GM23338 (cell line): Measurements from ENCODE around the gene SLC19A1.

Experiments used
- CREB1 ChIP-seq: fragments of 250-450 bp; sonication (Bioruptor Pico); IDR thresholded peaks from 2 replicates; pipeline ENCODE4 v1.5.0; 2020; ENCODE audit warnings: low read depth, mild to moderate bottlenecking, moderate library complexity
- EZH2 ChIP-seq: fragments of 200-600 bp; sonication (generic); IDR thresholded peaks from one replicate; pipeline ENCODE4 v1.8.0; 2017; ENCODE audit warnings: antibody characterized with exemption, mild to moderate bottlenecking, low read depth; ENCODE audit not compliant: unreplicated experiment
- EZH2phosphoT487 ChIP-seq: fragments of 200-600 bp; sonication (generic); IDR thresholded peaks from one replicate; pipeline ENCODE4 v1.8.1; 2018; ENCODE audit warnings: antibody characterized with exemption; ENCODE audit not compliant: unreplicated experiment
- JUNB ChIP-seq: IDR thresholded peaks from one replicate; pipeline ENCODE4 v1.6.1; 2016; ENCODE audit warnings: antibody characterized with exemption; ENCODE audit not compliant: unreplicated experiment
- TF ChIP-seq, protein P1 (sequence below), 2 experiments: fragments of 200-600 bp in 1 of 2; sonication (generic) in 1 of 2; conservative IDR thresholded peaks; 2 replicates each; pipeline versions ENCODE4 v1.5.1 to v1.6.1; 2016 to 2017; ENCODE audit warnings: antibody characterized with exemption in 2 of 2, low read depth in 2 of 2, mild to moderate bottlenecking in 2 of 2, moderate library complexity in 1 of 2

DNA sequence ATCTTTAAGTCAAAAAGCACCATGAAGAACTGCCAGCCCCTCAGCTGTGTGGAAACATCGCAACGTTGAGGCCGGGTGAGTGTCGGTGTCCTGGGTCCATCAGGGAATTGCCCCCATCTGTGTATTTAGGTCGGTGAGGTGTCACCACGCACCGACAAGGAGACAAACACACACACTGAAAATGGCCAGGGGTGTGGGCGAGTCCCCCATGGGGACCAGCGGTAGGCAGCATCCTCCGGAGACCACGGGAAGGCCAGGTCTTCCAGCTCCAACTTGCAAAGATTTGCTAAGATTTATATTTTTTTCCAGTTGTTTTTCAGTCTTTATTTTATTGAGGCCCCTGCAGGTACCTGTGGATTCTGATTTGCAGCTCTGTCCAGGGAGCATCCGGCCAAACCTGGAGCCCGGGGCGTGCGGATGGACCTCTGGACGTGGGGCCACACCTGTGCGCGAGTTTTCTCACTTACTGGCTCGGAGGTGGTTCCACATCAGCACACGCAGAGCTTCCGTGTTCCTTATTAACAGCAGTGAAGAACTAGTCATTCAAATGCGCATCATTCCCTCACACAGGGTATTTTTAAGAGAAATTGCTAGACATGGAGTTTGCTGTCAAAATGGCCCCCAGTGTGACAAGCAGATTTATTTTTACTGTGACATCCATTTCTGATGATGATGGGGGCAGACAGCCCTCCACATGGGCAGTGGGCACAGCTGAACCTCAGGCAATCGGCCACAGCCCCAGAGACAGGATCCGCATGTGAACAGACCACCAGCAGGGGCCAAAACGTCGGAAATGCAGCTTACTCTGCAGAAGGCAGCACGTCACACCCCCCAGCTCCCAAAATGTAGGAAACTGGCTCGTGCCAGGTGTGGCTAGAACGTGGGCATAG lies 17.2 kb upstream of the SLC19A1 start:
- TF ChIP-seq, protein P1, sequence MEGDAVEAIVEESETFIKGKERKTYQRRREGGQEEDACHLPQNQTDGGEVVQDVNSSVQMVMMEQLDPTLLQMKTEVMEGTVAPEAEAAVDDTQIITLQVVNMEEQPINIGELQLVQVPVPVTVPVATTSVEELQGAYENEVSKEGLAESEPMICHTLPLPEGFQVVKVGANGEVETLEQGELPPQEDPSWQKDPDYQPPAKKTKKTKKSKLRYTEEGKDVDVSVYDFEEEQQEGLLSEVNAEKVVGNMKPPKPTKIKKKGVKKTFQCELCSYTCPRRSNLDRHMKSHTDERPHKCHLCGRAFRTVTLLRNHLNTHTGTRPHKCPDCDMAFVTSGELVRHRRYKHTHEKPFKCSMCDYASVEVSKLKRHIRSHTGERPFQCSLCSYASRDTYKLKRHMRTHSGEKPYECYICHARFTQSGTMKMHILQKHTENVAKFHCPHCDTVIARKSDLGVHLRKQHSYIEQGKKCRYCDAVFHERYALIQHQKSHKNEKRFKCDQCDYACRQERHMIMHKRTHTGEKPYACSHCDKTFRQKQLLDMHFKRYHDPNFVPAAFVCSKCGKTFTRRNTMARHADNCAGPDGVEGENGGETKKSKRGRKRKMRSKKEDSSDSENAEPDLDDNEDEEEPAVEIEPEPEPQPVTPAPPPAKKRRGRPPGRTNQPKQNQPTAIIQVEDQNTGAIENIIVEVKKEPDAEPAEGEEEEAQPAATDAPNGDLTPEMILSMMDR (conservative IDR thresholded peaks at IDR 0.05; ENCODE audit: low read depth in 2 of 2) = no peak
- TF ChIP-seq EZH2 = no peak
- no peak for TF ChIP-seq EZH2phosphoT487
- TF ChIP-seq JUNB = no peak
- TF ChIP-seq CREB1 = no peak
